Measurements from ENCODE around the gene MDH1B. TPM values are rescaled to one million over a fixed set of nuclear protein-coding genes. Genes with fewer than 3 reads are reported as not detected.

The MDH1B gene
- total and polyA plus RNA-seq, 2 donors (not counting 1 experiment from before 2014, with no cell fraction given): 0.34 TPM; not detected in 1

DNA sequence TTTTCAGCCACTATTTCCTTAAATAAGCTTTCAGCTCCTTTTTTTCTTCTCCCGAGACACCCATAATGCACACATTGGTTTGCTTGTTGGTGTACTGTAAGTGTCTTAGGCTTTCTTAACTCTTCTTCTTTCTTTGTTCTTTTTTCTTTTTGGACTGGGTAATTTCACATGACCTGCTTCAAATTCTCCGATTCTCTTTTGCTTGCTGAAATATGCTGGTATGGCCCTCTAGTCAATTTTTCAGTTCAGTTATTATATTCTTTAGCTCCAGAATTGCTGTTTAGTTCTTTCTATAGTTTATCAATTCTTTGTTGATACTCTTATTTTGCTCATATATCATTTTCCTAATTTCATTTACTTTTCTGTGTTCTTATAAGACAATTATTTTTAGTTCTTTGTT is 15.5 kb upstream of the MDH1B start:
- Histone ChIP-seq H3K27me3 (replicated peaks in 1 of 4; ENCODE audit: control extremely low read depth in 1 of 4, control insufficient read depth in 3 of 4, insufficient read depth in 4 of 4, low read length in 3 of 4) (no peaks in the 10 kb centered on the region), H4K20me1 (ENCODE audit: control insufficient read depth, insufficient read depth, low read length, poor library complexity, severe bottlenecking) (peaks cover 10% of the 10 kb centered on the region), H3K9ac (ENCODE audit: low read length) (no peak overlapping the region), H3K4me2 (replicated peaks; ENCODE audit: low read depth, low read length, poor library complexity, severe bottlenecking) (no peak overlapping the region), H2AFZ (ENCODE audit: insufficient read depth, low read depth, low read length, poor library complexity, severe bottlenecking) (no peak overlapping the region), H3K36me3 (replicated peaks in 1 of 2; ENCODE audit: control extremely low read depth in 1 of 2, control insufficient read depth in 1 of 2, extremely low read depth in 1 of 2, insufficient read depth in 2 of 2, low read length in 1 of 2) (peaks cover 1 to 86% of the 10 kb centered on the region in 2 experiments), H3K79me2 (ENCODE audit: control insufficient read depth, insufficient read depth, low read length) (peaks cover 30% of the 10 kb centered on the region), H3K4me3 (ENCODE audit: control extremely low read depth in 1 of 5, extremely low read depth in 1 of 5, insufficient read depth in 1 of 5, low read depth in 2 of 5, low read length in 4 of 5) (no peak overlapping the region), H3K4me1 (ENCODE audit: control insufficient read depth in 2 of 2, insufficient read depth in 2 of 2, low read length in 2 of 2) (no peaks in the 10 kb centered on the region), H3K9me3 (ENCODE audit: control extremely low read depth in 1 of 3, control insufficient read depth in 2 of 3, insufficient read depth in 1 of 3, low read length in 2 of 3) (peaks cover 3 to 5% (median 4%) of the 10 kb centered on the region in 3 donors), H3K27ac (ENCODE audit: low read length in 2 of 2) (no peak overlapping the region)
- Mint-ChIP-seq H3K27me3 (no peaks in the 10 kb centered on the region), H3K4me3 (no peak overlapping the region), H3K27ac (no peak overlapping the region), H3K9me3 (ENCODE audit: insufficient read depth) (peaks cover 5% of the 10 kb centered on the region), H3K4me1 (peaks cover 1% of the 10 kb centered on the region)
- no CpG with 5 or more reads among the region's 2 CpGs for WGBS (ENCODE audit: insufficient coverage)
- TF ChIP-seq CTCF (IDR thresholded peaks at IDR 0.05) (no peak), EZH2 (IDR thresholded peaks at IDR 0.05; ENCODE audit: borderline replicate concordance, insufficient read depth, low read depth, low read length, poor library complexity, severe bottlenecking) (no peak)
- POLR2A ChIA-PET: no interaction called here
- ATAC-seq (ENCODE audit: low read depth): no peak
- CTCF ChIA-PET: interaction anchor here (0.6 to 2.8 kb wide), 6 partner anchors 12 to 1260 kb away, joined by 3 to 22 read pairs (median 4); no protein-coding TSS in a partner anchor
- intact Hi-C loops (cut with micrococcal nuclease): loop anchor here (1.0 to 5.0 kb wide), 2 partner anchors 87 to 618 kb away; no protein-coding TSS in a partner anchor
- no peak for DNase-seq

DNA sequence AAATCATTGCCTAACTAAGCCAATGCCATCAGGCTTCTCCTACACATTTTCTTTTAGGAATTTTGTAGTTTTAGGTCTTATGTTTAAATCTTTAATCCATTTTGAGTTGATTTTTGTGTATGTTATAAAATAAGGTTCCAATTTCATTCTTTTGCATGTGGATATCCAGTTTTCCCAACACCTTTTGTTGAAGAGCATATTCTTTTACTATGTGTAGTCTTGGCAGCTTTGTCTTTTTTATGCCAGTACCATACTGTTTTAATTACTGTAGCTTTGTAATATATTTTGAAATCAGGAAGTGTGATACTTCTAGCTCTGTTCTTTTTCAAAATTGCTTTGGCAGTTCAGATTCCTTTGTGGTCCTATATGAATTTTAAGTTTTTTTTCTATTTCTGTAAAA is 11.3 kb upstream of the MDH1B start:
- no peak for TF ChIP-seq CTCF (IDR thresholded peaks at IDR 0.05)
- TF ChIP-seq EZH2 (IDR thresholded peaks at IDR 0.05; ENCODE audit: borderline replicate concordance, insufficient read depth, low read depth, low read length, poor library complexity, severe bottlenecking): no peak
- ATAC-seq (ENCODE audit: low read depth): no peak
- no peak overlapping the region for H3K27ac ChIP-seq (ENCODE audit: low read length in 2 of 2)
- no peaks in the 10 kb centered on the region for H3K27me3 ChIP-seq (replicated peaks in 1 of 4; ENCODE audit: control extremely low read depth in 1 of 4, control insufficient read depth in 3 of 4, insufficient read depth in 4 of 4, low read length in 3 of 4)
- H3K9me3 Mint-ChIP-seq (ENCODE audit: insufficient read depth): peaks cover 5% of the 10 kb centered on the region
- peaks cover 10 to 61% of the 10 kb centered on the region in 2 experiments for H3K36me3 ChIP-seq (replicated peaks in 1 of 2; ENCODE audit: control extremely low read depth in 1 of 2, control insufficient read depth in 1 of 2, extremely low read depth in 1 of 2, insufficient read depth in 2 of 2, low read length in 1 of 2)
- H3K79me2 ChIP-seq (ENCODE audit: control insufficient read depth, insufficient read depth, low read length): peaks cover 24% of the 10 kb centered on the region
- no peak overlapping the region for H3K27ac Mint-ChIP-seq
- no peak overlapping the region for H3K4me3 ChIP-seq (ENCODE audit: control extremely low read depth in 1 of 5, extremely low read depth in 1 of 5, insufficient read depth in 1 of 5, low read depth in 2 of 5, low read length in 4 of 5)
- peaks cover 5% of the 10 kb centered on the region for H3K4me1 Mint-ChIP-seq
- DNase-seq: no peak
- H3K9ac ChIP-seq (ENCODE audit: low read length): no peak overlapping the region
- POLR2A ChIA-PET: no interaction called here
- intact Hi-C loops (cut with micrococcal nuclease): no loop called here
- H3K27me3 Mint-ChIP-seq: no peaks in the 10 kb centered on the region
- H2AFZ ChIP-seq (ENCODE audit: insufficient read depth, low read depth, low read length, poor library complexity, severe bottlenecking): no peak overlapping the region
- H3K4me1 ChIP-seq (ENCODE audit: control insufficient read depth in 2 of 2, insufficient read depth in 2 of 2, low read length in 2 of 2): no peaks in the 10 kb centered on the region
- CTCF ChIA-PET: no interaction called here
- H3K4me2 ChIP-seq (replicated peaks; ENCODE audit: low read depth, low read length, poor library complexity, severe bottlenecking): no peak overlapping the region
- H4K20me1 ChIP-seq (ENCODE audit: control insufficient read depth, insufficient read depth, low read length, poor library complexity, severe bottlenecking): no peaks in the 10 kb centered on the region
- H3K9me3 ChIP-seq (ENCODE audit: control extremely low read depth in 1 of 3, control insufficient read depth in 2 of 3, insufficient read depth in 1 of 3, low read length in 2 of 3): peaks cover 3 to 6% (median 3%) of the 10 kb centered on the region in 3 donors
- H3K4me3 Mint-ChIP-seq: no peak overlapping the region
